T-helper 1 cell treated with Interleukin-12 subunit alpha and Interleukin-12 subunit beta and Interleukin-4 antibody, amounts not matched to agents 30 μg/mL and 1 μg/mL, for 36 hours (primary cell): ENCODE results near the gene ATP4A.
A peak's percentile ranks its signal among the peaks of the same experiment; 100 is the strongest.

ENCODE experiments used
- H3K27ac Mint-ChIP-seq: one replicate; pipeline ENCODE4 v1.8.0; 2021; ENCODE audit warnings: mild to moderate bottlenecking, mixed read lengths
- H3K27me3 Mint-ChIP-seq: one replicate; pipeline ENCODE4 v1.8.0; 2021; ENCODE audit warnings: low read depth, mixed read lengths
- H3K36me3 Mint-ChIP-seq: one replicate; pipeline ENCODE4 v1.8.0; 2021; ENCODE audit warnings: low read depth, mixed read lengths
- H3K4me1 Mint-ChIP-seq: one replicate; pipeline ENCODE4 v1.8.0; 2021; ENCODE audit warnings: low read depth, mixed read lengths
- H3K4me3 Mint-ChIP-seq: one replicate; pipeline ENCODE4 v1.8.0; 2021; ENCODE audit warnings: mild to moderate bottlenecking, moderate library complexity, mixed read lengths
- H3K9me3 Mint-ChIP-seq: one replicate; pipeline ENCODE4 v1.8.0; 2021; ENCODE audit warnings: mixed read lengths

ATP4A gene

GRCh38 chr19:35512831-35513627, 50.4 kb downstream of the ATP4A start:
- no peaks in the 10 kb centered on the region for H3K9me3 Mint-ChIP-seq
- no peaks in the 10 kb centered on the region for H3K36me3 Mint-ChIP-seq
- peaks cover 62% of the 10 kb centered on the region for H3K27me3 Mint-ChIP-seq
- peaks cover 6% of the 10 kb centered on the region for H3K4me1 Mint-ChIP-seq
- no peak overlapping the region for H3K27ac Mint-ChIP-seq
- H3K4me3 Mint-ChIP-seq: no peak overlapping the region

DNA sequence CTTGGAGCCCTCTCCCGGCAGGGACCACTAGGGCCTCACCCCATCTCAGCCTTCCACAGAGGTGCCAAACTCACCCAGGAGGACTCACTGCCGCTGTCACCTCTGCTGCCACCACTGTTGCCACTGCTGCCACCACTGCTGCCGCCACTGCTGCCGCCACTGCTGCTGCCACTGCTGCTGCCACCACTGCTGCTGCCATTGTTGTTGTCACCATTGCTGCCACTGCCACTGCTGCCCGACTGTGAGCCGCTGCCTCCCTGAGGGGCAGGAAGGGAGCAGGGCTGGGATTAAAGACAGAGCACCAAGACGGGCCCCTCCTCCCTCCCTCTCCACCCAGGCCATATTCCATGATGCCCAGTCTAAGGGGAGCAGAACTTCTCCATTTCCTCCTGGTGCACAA, 52.1 kb downstream of the ATP4A start:
- H3K4me1 Mint-ChIP-seq: peaks cover 6% of the 10 kb centered on the region
- H3K4me3 Mint-ChIP-seq: no peak overlapping the region
- H3K27me3 Mint-ChIP-seq: peaks cover 63% of the 10 kb centered on the region
- H3K9me3 Mint-ChIP-seq: no peaks in the 10 kb centered on the region
- no peak overlapping the region for H3K27ac Mint-ChIP-seq
- H3K36me3 Mint-ChIP-seq: no peaks in the 10 kb centered on the region

- Mint-ChIP-seq H3K9me3 (no peaks in the 10 kb centered on the region), H3K4me3 (no peak overlapping the region), H3K27me3 (peaks cover 71% of the 10 kb centered on the region), H3K4me1 (peaks cover 6% of the 10 kb centered on the region), H3K27ac (no peak overlapping the region), H3K36me3 (no peaks in the 10 kb centered on the region)
Measured at GRCh38 chr19:35510626-35510964, 52.9 kb downstream of the ATP4A start.

- Mint-ChIP-seq H3K27me3 (peaks cover 76% of the 10 kb centered on the region), H3K4me1 (peaks cover 6% of the 10 kb centered on the region), H3K27ac (no peak overlapping the region), H3K36me3 (no peaks in the 10 kb centered on the region), H3K4me3 (peak overlapping the region; percentile 40), H3K9me3 (no peaks in the 10 kb centered on the region)
Measured at GRCh38 chr19:35509861-35510625, 53.4 kb downstream of the ATP4A start.

DNA sequence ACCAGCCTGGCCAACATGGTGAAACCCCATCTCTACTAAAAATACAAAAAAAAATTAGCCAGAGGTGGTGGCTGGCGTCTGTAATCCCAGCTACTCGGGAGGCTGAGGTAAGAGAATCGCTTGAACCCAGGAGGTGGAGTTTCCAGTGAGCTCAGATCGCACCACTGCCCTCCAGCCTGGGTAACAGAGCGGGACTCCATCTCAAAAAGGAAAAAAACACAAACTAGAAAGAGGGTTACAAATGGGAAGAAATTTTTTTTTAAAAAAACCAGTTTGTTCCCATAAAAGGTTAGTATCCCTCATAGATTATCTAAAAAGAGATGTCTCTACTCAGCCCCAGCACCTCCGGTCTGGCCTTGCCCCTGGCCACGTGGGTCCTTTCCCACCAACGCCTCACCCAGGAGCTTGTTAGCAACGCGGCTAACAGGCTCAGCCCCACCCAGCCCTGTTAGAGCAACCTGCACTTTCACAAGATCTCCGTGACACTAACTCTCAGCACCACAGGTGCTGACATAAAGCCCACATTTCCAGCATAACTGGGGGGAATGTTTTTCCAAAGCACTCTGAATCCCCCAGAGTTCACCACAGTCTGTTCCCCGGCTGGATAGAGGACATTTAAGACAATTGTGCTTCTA, 54.3 kb downstream of the ATP4A start:
- peaks cover 6% of the 10 kb centered on the region for H3K4me1 Mint-ChIP-seq
- H3K27ac Mint-ChIP-seq: no peak overlapping the region
- H3K27me3 Mint-ChIP-seq: peaks cover 73% of the 10 kb centered on the region

GRCh38 chr19:35508129-35508528, 55.3 kb downstream of the ATP4A start:
- H3K27ac Mint-ChIP-seq: no peak overlapping the region
- H3K36me3 Mint-ChIP-seq: no peaks in the 10 kb centered on the region
- H3K4me3 Mint-ChIP-seq: no peak overlapping the region
- H3K27me3 Mint-ChIP-seq: peaks cover 66% of the 10 kb centered on the region
- no peaks in the 10 kb centered on the region for H3K9me3 Mint-ChIP-seq
- H3K4me1 Mint-ChIP-seq: peaks cover 6% of the 10 kb centered on the region

More for the DNA sequence above, 54.3 kb downstream of the ATP4A start:
- no peaks in the 10 kb centered on the region for H3K9me3 Mint-ChIP-seq
- no peak overlapping the region for H3K4me3 Mint-ChIP-seq
- H3K36me3 Mint-ChIP-seq: no peaks in the 10 kb centered on the region

GRCh38 chr19:35507561-35507960, 55.9 kb downstream of the ATP4A start:
- no peak overlapping the region for H3K4me3 Mint-ChIP-seq
- H3K27me3 Mint-ChIP-seq: peaks cover 61% of the 10 kb centered on the region
- peaks cover 6% of the 10 kb centered on the region for H3K4me1 Mint-ChIP-seq
- H3K36me3 Mint-ChIP-seq: no peaks in the 10 kb centered on the region
- no peak overlapping the region for H3K27ac Mint-ChIP-seq
- no peaks in the 10 kb centered on the region for H3K9me3 Mint-ChIP-seq

DNA sequence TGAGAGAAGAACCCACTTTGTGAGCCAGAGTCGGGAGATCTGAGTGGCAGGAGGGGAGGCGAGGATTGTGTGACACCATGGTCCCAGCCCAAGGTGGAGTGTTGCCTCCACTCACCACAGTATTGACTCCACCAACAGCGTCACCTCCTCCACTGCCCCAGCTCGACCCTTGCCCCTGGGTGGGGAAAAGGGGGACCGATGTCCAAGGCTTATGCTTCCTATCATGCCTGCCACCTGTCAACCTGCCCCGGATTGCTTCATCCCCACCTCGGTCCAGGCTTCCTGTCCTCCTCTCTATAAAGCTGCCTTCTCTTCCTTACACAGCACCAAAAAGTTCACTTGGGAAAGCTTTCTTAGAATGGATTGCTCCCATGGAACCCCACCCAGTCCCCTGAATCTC, 57.4 kb downstream of the ATP4A start:
- no peaks in the 10 kb centered on the region for H3K9me3 Mint-ChIP-seq
- H3K4me1 Mint-ChIP-seq: peaks cover 6% of the 10 kb centered on the region
- H3K4me3 Mint-ChIP-seq: no peak overlapping the region
- H3K36me3 Mint-ChIP-seq: no peaks in the 10 kb centered on the region
- H3K27ac Mint-ChIP-seq: no peak overlapping the region
- peaks cover 48% of the 10 kb centered on the region for H3K27me3 Mint-ChIP-seq

GRCh38 chr19:35502751-35503150, 60.7 kb downstream of the ATP4A start:
- Mint-ChIP-seq H3K27me3 (peaks cover 18% of the 10 kb centered on the region), H3K9me3 (no peaks in the 10 kb centered on the region), H3K4me3 (no peak overlapping the region), H3K36me3 (no peaks in the 10 kb centered on the region), H3K4me1 (no peaks in the 10 kb centered on the region), H3K27ac (no peak overlapping the region)

DNA sequence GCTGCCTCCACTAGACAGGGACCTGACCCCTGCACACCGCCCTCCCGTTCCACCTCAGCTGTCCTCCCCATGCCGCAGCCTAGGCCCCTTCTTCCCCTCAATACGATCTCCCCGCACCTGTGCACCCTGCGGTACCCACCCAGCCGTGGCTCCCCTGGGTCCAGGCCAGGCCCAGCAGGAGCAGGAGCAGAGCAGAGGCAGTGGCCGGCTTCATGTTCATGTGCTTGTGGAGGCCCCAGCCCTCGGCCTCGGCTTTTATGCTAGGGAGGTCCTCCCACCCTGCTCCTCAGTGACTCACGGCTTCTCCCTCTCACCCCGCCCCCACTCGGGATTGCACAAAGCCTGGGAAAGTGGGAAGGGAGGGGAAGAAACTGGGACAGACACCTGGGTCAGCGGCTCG, 61.8 kb downstream of the ATP4A start:
- peaks cover 19% of the 10 kb centered on the region for H3K27me3 Mint-ChIP-seq
- no peak overlapping the region for H3K4me3 Mint-ChIP-seq
- H3K4me1 Mint-ChIP-seq: no peaks in the 10 kb centered on the region
- no peaks in the 10 kb centered on the region for H3K36me3 Mint-ChIP-seq
- no peaks in the 10 kb centered on the region for H3K9me3 Mint-ChIP-seq
- no peak overlapping the region for H3K27ac Mint-ChIP-seq

DNA sequence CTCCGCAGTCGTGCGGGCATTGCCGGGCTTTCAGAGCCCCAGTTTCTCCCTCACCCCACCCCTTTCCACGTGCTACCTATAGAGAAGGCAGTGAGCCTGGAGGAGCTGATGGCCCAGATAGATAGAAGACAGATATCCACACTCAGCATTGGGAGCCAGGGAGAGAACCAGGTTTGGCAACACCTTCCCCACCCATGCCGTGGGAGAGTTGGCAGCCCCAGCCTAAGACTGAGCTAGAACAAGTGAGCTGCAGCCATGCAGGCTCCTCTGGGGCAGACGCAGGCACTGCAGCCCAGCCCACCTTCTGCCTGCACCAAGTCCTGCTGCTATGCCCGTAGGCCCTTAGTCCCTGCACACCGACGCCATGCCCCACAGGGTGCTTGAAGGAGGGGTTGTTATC, 62.8 kb downstream of the ATP4A start:
- peaks cover under 1% of the 10 kb centered on the region for H3K4me1 Mint-ChIP-seq
- no peaks in the 10 kb centered on the region for H3K9me3 Mint-ChIP-seq
- peaks cover 10% of the 10 kb centered on the region for H3K27me3 Mint-ChIP-seq
- H3K36me3 Mint-ChIP-seq: no peaks in the 10 kb centered on the region
- no peak overlapping the region for H3K4me3 Mint-ChIP-seq
- H3K27ac Mint-ChIP-seq: no peak overlapping the region
